ENCODE data around the gene IFNLR1.
A peak's percentile ranks its signal among the peaks of the same experiment; 100 is the strongest.
"Not testable (repeated sequence)": the region's sequence is repeated elsewhere in the genome, so short reads cannot be mapped to it uniquely, and the experiment has no call there.

Gene IFNLR1

GRCh38 chr1:24186993-24187790 is at the start of gene IFNLR1:
Gene IFNLR1 (minus strand): TSS chr1:24187289. CDS start chr1:24187248, 41 bp downstream.
- DNase-seq (ENCODE audit: low spot score) = peak; percentile 43
- no peak for FAIRE-seq

GRCh38 chr1:24235921-24236788 is 49.1 kb upstream of the IFNLR1 start:
- DNase-seq (ENCODE audit: low spot score) (no peak), FAIRE-seq (no peak)

- FAIRE-seq (no peak), DNase-seq (ENCODE audit: low spot score) (no peak)
Measured at GRCh38 chr1:24233684-24234600, 46.9 kb upstream of the IFNLR1 start.

- FAIRE-seq (no peak), DNase-seq (ENCODE audit: low spot score) (no peak)
Measured at GRCh38 chr1:24231701-24232100, 44.6 kb upstream of the IFNLR1 start.

- DNase-seq (ENCODE audit: low spot score) (no peak), FAIRE-seq (no peak)
Measured at GRCh38 chr1:24228311-24228710, 41.2 kb upstream of the IFNLR1 start.

- no peak for DNase-seq (ENCODE audit: low spot score)
- FAIRE-seq = no peak
Measured at GRCh38 chr1:24226749-24227148, 39.7 kb upstream of the IFNLR1 start.

GRCh38 chr1:24224761-24225160 is 37.7 kb upstream of the IFNLR1 start:
- DNase-seq (ENCODE audit: low spot score) = no peak
- FAIRE-seq = no peak

GRCh38 chr1:24224086-24224485 is 37.0 kb upstream of the IFNLR1 start:
- FAIRE-seq = no peak

GRCh38 chr1:24222793-24223192 is 35.7 kb upstream of the IFNLR1 start:
- DNase-seq (ENCODE audit: low spot score) (no peak), FAIRE-seq (no peak)

More at GRCh38 chr1:24224086-24224485, 37.0 kb upstream of the IFNLR1 start:
- no peak for DNase-seq (ENCODE audit: low spot score)

- FAIRE-seq (no peak), DNase-seq (ENCODE audit: low spot score) (no peak)
Measured at GRCh38 chr1:24222008-24222605, 35.0 kb upstream of the IFNLR1 start.

GRCh38 chr1:24221246-24221645 is 34.2 kb upstream of the IFNLR1 start:
- FAIRE-seq = no peak
- DNase-seq (ENCODE audit: low spot score) = no peak

- DNase-seq (ENCODE audit: low spot score) = no peak
- FAIRE-seq = no peak
Measured at GRCh38 chr1:24216276-24217074, 29.4 kb upstream of the IFNLR1 start.

GRCh38 chr1:24215226-24215814 is 28.2 kb upstream of the IFNLR1 start:
- FAIRE-seq = no peak
- DNase-seq (ENCODE audit: low spot score) = no peak

GRCh38 chr1:24212376-24212775 is 25.3 kb upstream of the IFNLR1 start:
- no peak for DNase-seq (ENCODE audit: low spot score)
- no peak for FAIRE-seq

GRCh38 chr1:24210195-24210627 is 23.1 kb upstream of the IFNLR1 start:
- DNase-seq (ENCODE audit: low spot score) (no peak), FAIRE-seq (no peak)

GRCh38 chr1:24209097-24209496 is 22.0 kb upstream of the IFNLR1 start:
- DNase-seq (ENCODE audit: low spot score) (no peak), FAIRE-seq (no peak)

GRCh38 chr1:24207709-24208108 is 20.6 kb upstream of the IFNLR1 start:
- DNase-seq (ENCODE audit: low spot score) = no peak
- no peak for FAIRE-seq

- not testable (repeated sequence) for FAIRE-seq
Measured at GRCh38 chr1:24207395-24207687, 20.3 kb upstream of the IFNLR1 start.

GRCh38 chr1:24206516-24207394 is 19.7 kb upstream of the IFNLR1 start:
- DNase-seq (ENCODE audit: low spot score) (no peak), FAIRE-seq (no peak)

More at GRCh38 chr1:24207395-24207687, 20.3 kb upstream of the IFNLR1 start:
- not testable (repeated sequence) for DNase-seq (ENCODE audit: low spot score)

Data from RCC 7860 (cell line).